GM23248 (cell line): ENCODE measurements around the gene RASAL2.

Experiments
- EZH2 ChIP-seq: fragments of 200-600 bp; sonication (generic); IDR thresholded peaks from 2 replicates; pipeline ENCODE4 v1.6.1; 2018; ENCODE audit warnings: antibody characterized with exemption, mild to moderate bottlenecking; ENCODE audit not compliant: insufficient read depth, poor library complexity, severe bottlenecking
- EZH2phosphoT487 ChIP-seq: fragments of 200-600 bp; sonication (generic); IDR thresholded peaks from 2 replicates; pipeline ENCODE4 v1.6.1; 2018; ENCODE audit warnings: antibody characterized with exemption, moderate library complexity, mild to moderate bottlenecking, low read depth; ENCODE audit not compliant: insufficient read depth

DNA sequence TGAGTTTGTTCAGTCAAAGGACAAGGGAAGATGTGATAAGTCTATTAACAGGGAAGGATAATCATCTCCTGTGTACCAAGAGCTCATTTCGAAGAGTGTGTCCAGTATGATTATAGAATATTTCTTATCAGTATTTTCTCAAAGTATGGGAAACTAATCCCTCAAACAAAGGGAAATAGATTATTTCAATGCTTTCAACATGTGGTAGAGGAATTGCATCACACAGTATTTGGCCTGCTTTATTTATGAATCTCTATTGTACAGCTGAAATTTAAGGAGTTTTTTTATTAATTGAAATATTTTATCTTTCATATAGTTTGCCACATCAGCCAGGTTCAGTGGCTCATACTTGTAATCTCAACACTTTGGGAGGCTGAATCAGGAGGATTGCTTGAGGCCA, 251.9 kb downstream of the RASAL2 start:
- TF ChIP-seq EZH2phosphoT487 (no peak), EZH2 (no peak)
